ENCODE results near the gene IMMP2L.
"Not testable (repeated sequence)": the region's sequence is repeated elsewhere in the genome, so short reads cannot be mapped to it uniquely, and the experiment has no call there.

IMMP2L gene

GRCh38 chr7:110988890-110989501, 573.3 kb downstream of the IMMP2L start:
- no peak for DNase-seq (ENCODE audit: low read depth)

- DNase-seq (ENCODE audit: low read depth) = no peak
These were observed 573.9 kb downstream of the IMMP2L start for GRCh38 chr7:110988348-110988747.

- no peak for DNase-seq (ENCODE audit: low read depth)
These were observed 575.1 kb downstream of the IMMP2L start for GRCh38 chr7:110987127-110987693.

- no peak for DNase-seq (ENCODE audit: low read depth)
These were observed 578.4 kb downstream of the IMMP2L start for GRCh38 chr7:110983822-110984456.

GRCh38 chr7:110977127-110977737, 585.1 kb downstream of the IMMP2L start:
- no peak for DNase-seq (ENCODE audit: low read depth)

GRCh38 chr7:110975486-110975885, 586.8 kb downstream of the IMMP2L start:
- no peak for DNase-seq (ENCODE audit: low read depth)

GRCh38 chr7:110974441-110974840, 587.9 kb downstream of the IMMP2L start:
- no peak for DNase-seq (ENCODE audit: low read depth)

- no peak for DNase-seq (ENCODE audit: low read depth)
These were observed 588.9 kb downstream of the IMMP2L start for GRCh38 chr7:110973196-110973990.

GRCh38 chr7:110964775-110965174, 597.5 kb downstream of the IMMP2L start:
- no peak for DNase-seq (ENCODE audit: low read depth)

- DNase-seq (ENCODE audit: low read depth) = no peak
These were observed 599.5 kb downstream of the IMMP2L start for GRCh38 chr7:110962826-110963225.

- no peak for DNase-seq (ENCODE audit: low read depth)
These were observed 599.9 kb downstream of the IMMP2L start for GRCh38 chr7:110962374-110962773.

GRCh38 chr7:110960811-110961210, 601.5 kb downstream of the IMMP2L start:
- no peak for DNase-seq (ENCODE audit: low read depth)

- DNase-seq (ENCODE audit: low read depth) = no peak
These were observed 614.0 kb downstream of the IMMP2L start for GRCh38 chr7:110948280-110948679.

GRCh38 chr7:110947408-110947807, 614.9 kb downstream of the IMMP2L start:
- DNase-seq (ENCODE audit: low read depth) = no peak

- DNase-seq (ENCODE audit: low read depth) = no peak
These were observed 617.2 kb downstream of the IMMP2L start for GRCh38 chr7:110944966-110945644.

GRCh38 chr7:110944448-110944847, 617.8 kb downstream of the IMMP2L start:
- DNase-seq (ENCODE audit: low read depth) = no peak

GRCh38 chr7:110943701-110944345, 618.5 kb downstream of the IMMP2L start:
- no peak for DNase-seq (ENCODE audit: low read depth)

- DNase-seq (ENCODE audit: low read depth) = no peak
These were observed 620.9 kb downstream of the IMMP2L start for GRCh38 chr7:110941385-110941784.

- no peak for DNase-seq (ENCODE audit: low read depth)
These were observed 621.5 kb downstream of the IMMP2L start for GRCh38 chr7:110940756-110941155.

GRCh38 chr7:110938165-110938564, 624.1 kb downstream of the IMMP2L start:
- no peak for DNase-seq (ENCODE audit: low read depth)

- DNase-seq (ENCODE audit: low read depth) = not testable (repeated sequence)
These were observed 625.6 kb downstream of the IMMP2L start for GRCh38 chr7:110936665-110937064.
